ENCODE results near the gene CELF4.

Gene CELF4

DNA sequence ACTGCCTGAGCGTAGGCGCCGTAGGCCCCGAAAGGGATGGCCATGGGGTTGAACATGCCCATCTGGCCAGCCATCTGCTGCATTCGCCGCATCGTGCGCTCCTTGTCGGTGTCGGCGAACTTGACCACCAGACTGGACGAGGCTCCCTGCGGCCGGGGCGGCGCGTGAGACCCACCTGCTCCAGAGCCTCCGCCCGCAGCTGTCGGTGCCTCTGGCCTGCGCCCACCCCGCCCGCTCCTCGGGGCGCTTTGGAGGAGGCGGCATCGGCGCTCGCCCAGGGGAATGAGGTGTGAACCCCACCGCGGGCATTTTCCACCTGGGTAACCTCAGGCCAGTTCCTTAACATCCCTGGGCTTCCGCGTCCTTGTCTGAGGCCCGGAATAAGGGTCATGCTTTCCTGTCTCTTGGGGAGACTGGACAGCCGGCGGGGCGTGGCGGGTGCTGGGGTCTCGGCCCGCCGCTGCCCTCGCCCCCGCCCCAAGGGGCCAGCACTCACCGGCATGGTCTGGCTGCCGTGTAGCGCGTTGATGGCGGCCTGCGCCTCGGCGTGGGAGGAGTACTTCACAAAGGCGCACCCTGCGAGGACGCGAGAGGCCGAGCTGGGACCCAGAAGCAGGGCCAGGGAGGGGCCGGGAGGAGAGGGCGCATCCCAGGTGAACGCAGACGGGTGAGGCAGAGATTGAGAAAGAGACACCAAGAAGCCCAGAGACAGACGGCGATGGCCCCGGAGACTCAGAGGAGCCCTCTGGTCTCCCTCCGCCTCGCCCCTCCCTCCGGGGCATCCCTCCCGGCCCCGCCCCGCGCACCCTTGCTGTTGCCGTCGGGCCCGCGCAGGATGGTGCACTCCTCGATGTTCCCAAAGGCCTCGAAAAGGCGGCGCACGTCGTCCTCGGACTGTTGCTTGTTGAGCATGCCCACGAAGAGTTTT is 291.0 kb downstream of the CELF4 start:
- no peak for DNase-seq

DNA sequence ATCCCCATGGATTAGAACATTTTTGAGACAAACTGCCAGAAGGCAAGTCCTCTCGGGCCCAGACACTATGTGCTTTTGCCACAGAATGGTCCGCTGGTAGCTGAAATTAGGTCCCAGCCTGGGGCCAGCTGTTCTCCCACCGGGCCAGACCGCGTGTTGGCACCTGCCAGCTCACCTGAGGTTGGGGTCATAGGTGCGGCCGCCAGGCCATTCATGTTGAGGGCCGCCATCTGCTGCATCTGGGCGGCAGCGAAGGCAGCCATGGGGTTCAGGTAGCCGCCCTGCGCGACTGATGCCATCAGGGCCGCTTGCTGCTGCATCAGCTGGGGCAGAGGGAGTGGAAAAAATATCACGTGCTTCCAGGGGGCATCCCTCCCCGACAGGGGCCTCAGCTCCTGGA is 292.8 kb downstream of the CELF4 start:
- no peak for DNase-seq

DNA sequence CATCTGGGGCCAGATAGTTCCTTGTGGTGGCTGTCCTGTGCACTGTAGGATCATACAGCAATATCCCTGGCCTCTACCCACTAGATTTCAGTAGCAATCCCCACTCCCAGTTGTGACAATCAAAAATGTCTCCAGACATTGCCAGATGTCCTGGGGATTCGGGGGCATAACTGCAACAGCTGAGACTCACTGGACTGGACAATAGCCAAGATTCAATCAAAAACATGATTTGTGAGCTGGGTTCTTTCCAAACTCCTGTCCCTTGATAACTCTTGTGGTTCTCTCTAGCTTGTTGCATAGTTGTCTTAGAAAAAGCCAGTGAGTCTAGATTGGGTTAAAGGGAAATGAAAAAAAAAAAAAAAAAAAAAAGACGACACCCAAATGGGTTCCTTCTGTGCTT is 293.4 kb downstream of the CELF4 start:
- DNase-seq, result no peak

DNA sequence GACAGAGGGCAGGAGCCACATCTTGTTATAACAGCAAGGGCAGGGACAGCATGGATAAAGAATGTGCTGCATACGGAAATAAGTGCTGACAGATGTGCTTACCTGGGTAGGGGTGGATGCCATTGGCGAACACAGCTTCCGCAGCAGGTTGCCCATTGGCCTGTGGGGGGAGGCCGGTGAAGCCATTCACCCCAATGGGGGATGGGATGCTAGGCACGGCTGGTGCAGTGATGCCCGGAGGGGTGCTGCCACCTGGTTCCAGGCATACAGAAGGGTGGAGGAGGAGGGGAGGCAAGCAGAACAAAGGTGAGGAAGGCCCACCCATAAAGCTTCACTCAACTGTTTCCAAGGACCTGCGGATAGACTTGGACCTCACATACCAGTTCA is 294.9 kb downstream of the CELF4 start:
- DNase-seq, result no peak

DNA sequence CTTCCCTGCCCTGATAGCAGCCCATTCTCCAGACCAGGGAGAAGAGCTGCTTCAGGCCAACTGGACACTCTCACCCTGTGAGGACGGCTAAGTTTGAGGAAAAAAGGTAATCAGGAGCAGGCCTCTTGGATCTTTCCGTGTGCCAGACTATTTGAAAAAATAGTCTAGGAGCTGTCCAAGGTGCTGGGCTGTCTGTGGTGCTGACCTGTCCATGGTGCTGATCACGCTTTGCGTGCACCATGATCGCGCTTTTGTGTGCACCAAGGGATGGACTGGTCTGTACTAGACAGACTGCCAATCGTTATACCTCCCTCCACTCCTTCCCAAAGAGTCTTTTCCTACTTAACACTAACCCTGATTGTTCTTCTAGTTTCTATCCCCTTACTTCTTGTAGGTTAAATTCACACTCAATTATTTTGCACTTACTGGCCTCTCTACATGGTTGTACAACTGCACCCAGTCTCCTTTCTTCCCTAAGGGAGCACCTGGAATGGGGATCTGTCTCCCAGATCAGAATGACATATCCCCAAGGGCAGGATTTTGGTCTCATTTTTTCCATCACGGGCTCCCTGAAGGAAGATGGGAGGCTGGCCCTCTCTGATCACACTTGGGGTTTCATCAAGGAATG is 295.4 kb downstream of the CELF4 start:
- peak; percentile 90 for DNase-seq

DNA sequence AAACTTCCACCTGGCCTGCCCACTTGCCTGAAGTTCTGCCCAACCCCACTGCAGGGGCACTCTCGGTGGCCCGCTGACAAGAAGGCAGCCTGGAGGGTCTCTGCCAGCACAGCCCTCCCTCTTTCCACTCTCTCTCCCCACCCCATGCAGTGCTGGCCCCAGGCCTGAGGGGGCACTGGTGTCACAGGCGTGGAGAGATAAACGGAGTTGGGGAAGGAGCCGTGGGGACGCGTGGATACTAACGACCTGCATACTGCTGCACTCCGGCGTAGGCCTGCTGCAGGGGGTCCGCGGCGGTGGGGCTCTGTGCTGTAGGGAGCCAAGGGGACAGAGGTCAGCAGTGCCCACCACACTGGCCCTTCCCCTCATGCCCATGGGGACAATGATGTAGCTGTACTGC is 299.3 kb downstream of the CELF4 start:
- peak; percentile 23 for DNase-seq

DNA sequence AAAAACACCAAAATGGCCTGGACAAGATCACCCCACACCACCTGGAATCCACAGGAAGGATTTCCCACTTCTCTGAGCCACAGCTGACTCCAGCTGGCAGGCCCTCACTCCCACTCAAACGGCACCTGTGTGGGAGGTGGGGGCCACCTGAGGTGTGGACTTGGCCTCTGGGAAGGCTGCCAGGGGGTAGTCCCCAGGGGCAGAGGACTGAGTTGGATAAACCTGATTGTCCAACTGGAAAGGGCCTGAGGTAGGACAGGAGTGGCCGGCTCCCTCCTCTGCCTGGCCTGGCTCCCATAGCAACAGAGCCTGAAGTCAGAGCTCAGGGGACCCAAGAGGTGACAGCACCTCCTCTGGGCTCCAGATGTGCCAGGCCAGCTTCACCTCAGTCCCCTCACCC is 300.2 kb downstream of the CELF4 start:
- no peak for DNase-seq

DNA sequence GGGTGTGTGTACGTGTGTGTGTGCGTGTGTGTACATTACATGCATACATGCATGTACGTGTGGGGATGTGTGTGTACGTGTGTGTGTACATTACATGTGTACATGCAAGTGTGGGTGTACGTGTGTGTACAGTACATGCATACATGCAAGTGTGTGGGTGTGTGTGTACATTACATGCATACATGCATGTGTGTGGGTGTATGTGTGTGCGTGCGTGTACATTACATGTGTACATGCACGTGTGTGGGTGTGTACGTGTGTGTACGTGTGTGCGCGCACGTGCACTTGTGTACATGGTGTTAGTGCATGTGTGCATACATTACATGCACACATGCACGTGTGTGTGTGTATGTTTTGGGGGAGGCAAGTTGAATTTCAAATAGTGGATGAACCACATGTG is 300.6 kb downstream of the CELF4 start:
- DNase-seq, result no peak

DNA sequence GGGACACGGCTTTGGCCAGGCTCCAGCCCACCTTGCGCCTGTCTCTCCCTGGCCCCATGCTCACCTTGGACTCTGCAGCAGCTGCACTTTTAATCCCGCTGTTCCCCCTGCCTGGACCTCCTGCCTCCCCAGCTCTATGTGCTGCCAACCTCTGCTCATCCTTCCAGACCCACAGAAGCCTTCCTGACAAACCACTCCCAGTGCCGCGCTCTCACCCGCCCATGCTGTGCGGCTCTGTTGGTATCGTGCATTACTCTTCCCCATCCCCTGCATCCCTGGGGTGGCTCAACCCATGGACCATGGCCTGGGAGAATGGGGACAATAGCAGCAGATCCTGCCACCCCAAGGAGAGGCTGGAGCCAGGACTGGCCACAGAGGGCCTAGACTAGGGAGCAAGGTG is 303.6 kb downstream of the CELF4 start:
- DNase-seq, result no peak

DNA sequence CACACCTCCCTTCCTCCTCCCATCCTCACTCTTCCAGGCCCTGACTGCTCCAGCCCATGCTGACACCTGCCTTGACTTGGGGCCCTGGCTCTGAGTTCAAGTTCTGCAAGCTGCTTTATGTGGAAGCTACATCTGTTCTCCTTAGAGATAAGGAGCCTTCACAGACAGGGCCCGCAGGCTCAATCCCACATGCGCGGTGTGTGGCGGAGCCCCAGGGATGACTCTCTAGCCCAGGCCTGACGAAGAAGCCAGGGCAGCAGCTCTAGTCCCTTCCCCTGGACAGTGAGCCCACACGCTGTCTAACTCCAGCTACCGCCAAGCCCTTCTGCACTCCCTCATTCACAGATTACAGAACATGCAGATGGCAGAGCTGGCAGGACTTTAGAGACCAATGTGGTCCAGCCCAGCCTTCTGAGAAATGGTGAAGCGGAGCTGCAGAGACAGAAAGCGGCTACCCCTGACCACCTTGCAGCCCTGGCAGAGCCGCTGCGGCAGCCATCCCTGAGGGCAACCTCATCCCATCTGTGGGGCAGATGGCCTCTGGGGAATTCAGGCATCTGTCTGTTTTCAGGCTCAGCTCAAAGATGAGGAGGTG is 304.3 kb downstream of the CELF4 start:
- no peak for DNase-seq

DNA sequence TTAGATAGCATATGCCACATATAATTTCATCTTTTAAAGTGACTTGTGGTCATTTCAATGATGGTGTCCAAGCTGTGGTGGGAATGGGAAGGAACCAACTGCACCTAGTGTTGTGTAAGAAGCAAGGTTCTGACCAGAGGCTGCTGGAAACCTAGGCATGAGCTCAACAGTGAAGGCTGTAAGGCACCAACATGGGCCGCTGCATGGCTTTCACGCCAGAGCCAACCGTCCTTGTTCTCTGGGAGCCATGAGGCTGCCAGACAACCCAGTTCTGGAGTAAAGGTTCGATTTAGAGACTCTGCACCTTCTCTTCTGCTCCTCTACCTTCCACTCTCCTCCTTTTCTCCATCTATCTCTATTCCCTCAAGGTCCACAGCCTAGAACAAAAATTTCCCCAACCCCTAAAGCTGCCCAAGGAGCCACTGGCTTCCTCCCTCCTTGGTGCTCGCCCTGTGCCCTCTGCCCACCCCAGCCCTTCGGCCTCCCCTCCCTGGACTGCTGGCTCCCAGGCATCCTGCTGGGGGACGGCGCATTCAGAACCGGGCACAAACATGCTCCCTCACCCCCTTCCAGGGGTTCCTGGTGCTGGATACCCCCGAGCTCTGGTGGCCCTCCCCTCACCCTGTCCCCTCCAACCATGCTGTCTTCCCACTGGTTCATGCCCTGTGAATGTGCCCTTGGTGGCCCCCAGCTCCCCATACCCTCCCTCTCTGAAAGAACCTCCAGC is 305.1 kb downstream of the CELF4 start:
- no peak for DNase-seq

DNA sequence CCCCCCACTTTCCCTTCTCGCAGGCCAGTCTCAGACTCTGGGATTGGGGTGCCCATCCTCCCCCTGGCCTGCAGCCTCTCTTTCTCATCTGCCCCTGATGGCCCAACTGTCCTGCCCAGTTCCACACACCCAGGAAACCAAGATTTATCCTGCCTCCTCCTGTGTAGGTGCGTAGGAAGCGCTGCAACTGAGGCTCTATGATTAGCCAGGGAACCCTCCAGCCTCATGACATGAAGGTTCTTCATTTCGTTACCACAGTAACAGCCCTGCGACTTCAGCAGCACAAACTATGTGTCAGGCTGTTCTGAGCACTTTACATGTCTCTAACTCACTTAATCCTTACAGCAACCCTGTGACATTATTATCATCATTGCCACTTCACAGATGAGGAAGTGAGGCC is 305.9 kb downstream of the CELF4 start:
- DNase-seq, result no peak

DNA sequence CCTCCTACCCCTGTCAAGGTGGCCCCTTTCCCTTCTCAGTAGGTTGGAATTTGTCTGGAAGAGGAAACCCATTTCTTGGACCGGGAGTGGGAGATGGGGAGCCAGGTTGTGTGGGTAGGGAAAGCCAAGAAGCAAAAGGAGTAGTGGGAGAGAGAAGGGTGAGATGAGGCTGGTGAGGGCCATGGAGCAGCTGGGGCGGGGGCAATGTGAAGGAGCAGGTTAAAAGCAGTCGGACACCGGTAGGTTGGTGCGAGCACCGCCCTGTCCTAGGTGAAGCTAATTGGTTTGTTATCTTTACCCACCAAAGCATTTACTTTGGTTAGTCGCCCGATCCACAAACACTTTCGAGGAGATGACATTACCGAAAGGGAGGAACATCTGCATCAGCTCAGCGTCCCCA is 306.8 kb downstream of the CELF4 start:
- no peak for DNase-seq

DNA sequence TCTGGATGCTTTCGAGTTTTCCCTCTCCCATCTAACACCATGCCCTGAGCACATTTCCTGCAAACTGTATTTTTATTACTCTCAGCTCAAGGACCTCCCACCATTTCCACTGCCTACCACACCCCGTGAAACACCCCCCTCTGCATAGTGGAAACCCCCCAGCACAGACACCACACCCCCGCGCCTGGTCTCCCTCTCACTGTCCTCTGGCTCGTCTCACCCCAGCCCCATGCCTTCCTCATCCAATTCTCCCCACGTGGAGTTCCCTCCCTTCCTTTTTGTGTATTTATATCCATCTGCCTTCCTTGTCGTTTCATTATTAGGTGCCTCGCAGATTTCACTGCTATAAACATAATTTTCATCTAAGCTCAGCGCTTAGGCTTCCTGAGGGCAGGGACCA is 307.5 kb downstream of the CELF4 start:
- no peak for DNase-seq

DNA sequence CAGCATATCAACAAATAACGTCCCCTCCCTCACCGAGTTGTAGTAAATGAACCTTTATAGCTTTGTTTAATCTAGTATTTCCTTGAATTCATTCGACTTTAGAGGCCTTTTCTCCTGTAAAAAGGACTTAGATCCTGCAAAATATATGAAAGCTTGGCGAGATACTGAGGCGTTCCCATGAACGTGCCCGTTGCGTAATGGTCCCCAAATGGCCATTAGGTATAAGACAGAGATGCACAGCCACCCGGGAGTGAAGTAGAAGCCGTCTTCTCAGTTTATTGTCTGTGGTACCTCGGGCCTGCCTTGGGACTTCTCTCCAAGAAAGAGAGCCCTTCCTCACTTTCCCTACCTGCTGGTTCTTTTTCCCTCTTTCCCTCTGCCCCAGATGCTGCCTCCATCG is 310.6 kb downstream of the CELF4 start:
- no peak for DNase-seq

DNA sequence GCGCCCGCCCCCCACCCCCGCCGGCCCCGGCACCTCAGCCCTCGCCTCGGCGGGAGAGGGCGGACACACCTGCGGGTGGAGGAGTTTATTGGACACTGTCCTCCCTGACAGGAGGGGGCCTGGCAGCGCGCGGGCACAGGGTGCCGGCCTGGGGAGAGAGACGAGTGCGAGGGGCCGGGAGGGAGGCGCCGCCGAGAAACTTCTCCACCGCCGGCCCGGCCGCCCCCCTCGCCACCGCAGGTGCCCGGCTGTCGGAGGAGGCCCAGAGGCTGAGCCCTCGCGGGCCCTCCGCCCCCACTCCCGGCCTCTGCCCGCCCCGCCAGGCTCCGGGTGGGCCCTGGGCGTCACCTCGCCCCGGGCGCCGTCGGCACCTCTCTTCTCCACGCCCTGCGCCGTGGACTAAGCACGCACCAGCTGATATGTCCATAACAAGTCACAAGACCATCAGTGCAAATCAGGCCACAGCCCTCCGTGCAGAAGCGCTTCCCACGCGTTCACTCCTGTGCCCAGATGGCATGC is 311.3 kb downstream of the CELF4 start:
- no peak for DNase-seq

DNA sequence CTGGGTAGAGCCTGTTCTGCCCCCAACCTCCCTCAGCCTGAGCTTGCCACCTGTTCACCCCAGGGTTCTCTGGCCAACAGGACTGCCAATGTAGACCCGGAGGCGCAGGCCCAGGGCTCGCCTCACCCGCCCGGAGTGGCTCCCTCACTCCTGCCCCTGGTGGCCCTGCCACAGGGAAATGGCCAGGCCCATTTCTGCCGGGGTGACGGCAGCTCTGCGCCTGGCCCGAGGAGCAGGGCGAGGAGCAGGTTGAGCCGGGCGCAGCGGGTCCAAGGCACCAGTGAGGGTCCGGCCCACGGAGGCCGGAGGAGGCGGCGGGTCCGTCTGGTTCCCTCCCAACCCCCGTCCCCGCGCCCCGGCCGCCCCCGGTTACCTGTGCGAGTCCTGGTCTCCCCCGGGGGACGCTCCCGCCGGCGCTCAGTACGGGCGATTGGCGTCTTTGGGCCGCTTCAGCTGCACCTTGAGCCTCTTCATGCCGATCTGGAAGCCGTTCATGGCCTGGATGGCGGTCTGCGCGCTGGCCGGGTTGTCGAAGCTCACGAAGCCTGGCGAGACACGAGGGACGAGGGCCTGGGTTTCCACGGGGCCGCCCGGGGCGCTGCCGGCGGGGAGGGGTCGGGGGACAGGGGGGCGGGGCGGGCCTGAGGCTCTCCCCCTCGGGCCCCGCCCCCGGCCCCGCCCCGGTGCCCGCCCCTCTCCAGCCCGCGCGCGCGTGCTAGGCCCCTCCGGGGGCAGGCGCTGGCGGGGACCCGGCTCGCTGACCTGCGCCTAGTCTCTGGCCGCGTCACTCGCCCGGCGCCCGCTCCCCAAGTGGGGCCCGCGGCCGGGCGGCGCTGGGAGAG is 312.0 kb downstream of the CELF4 start:
- DNase-seq, result peak; percentile 22

DNA sequence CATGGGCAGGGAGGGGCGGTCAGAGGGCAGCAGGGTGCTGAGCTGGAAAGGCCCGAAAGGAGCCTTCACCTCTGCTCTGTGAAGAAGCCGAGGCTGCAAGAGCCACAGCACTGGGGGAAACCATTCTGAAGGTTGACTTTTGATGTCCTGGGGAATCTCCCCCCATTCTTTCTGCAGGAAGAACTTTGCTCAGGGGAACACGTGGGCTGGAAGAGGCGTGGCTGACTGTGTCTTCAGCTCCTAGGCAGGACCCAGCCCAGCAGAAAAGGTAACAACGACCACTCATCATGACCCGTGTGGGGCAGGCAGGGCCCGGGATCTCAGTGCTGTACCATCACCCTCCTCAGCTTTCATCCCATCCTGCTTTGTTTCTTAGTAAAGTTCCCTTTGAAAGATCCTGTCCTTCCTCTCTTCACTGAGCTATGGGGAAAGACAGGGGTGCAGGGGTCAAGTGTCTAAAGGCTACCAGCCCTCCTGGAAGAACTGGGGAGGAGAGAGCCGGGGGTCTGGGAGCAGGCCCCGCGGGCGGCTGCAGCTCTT is 312.7 kb downstream of the CELF4 start:
- no peak for DNase-seq

DNA sequence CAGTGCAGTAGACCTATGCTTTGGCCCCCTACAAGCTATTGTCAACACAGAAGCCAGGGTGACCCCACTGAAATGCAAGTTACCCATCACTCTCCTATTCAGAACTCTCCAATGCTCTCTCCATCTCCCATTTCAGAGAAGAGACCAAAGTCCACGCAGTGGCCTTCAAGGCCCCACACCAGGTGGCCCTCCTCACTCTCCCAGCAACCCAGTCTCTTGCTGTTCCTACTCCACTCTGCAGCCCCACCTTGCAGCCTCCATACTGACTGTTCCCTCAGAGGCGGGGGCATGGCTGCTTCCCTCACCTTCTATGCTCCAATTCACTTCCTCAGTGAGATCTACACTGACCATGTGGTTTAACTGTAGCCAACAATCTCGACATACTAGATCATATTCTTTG is 313.3 kb downstream of the CELF4 start:
- no peak for DNase-seq

DNA sequence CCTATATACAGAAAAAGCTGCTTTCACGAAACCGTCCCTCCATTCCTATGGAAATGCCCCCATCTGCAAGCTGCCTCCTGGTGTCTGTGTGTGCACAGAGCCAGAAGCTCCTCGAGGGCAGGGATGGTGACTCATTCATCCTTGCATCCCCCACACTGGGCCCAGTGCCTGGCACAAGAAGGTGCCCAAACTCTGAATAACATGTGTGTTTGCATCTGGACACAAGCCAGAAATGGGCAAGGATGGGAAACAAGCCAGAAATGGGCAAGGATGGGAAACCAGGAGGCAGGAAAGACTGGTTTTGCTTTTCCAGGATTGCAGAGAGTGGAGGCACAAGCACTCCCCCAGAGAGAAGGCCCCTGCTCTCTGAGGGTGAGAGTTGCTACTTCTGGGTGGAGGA is 313.9 kb downstream of the CELF4 start:
- DNase-seq, result no peak

DNA sequence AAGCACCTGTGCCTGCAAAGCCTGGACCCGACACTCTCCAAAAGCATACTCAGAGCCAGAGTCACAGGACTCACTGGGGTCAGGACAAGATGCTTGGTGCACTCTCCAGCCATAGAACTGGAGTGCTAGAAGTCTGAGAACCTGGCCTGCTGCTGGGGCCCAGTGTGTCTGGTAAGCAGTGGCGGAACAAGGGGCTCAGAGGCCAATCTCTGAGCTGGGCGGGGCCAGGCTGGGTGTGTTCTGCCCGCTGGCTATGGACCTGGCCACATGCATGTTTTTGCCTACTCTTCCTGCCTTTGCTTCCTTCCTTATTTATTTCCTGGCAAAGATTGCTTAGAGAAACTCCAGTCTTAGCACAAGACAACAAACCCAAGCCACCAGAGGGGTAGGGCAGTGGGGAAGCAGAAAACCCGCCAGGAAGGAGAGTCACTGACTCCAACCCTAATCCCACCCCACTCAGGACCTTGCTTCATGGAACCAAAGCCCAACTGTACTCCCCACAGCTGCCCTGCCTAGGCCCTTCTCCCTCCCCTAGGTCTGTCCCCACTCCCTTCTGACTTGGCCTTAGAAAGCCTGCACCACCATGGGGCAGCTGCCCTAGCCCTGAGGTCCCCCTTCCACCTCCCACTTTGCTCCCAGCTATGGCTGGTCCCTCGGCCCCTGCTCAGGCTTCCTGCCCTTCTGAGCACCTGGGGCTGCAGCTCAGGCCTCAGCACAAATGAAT is 315.5 kb downstream of the CELF4 start:
- no peak for DNase-seq
